ENCODE measurements around the gene NOTCH3.

The NOTCH3 gene

DNA sequence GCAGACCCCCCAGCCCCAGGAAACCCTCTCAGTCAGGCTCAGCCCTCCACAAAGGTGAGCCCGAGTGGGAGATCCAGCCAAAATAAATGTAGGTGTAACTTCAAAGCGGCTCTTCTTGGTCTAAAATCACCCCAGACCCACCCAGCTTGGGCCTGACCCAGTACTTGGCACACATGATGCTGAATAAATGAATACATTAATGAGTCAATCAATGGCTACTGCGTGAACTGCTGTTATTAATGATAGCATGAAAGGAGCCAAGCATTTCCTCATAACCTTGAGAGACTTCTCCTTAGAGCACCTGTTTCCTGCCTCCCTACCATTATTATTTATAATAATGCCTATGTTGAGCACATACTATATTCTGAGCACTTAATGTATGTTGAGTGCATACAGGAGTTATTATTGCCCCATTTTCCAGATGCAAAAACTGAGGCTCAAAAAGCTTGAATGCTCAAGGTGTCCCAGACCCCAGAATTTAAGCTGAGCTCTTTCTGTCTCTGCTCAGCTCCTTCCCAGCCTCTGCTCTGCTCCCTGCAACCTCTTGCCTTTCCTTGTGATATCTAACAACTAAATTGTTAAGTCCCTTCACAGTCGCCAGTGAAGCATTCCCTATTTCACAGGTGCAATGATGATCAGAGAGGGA is 4.3 kb downstream of the NOTCH3 start:
- Histone ChIP-seq H2AFZ (ENCODE audit: low read length) (no peak overlapping the region), H4K20me1 (ENCODE audit: insufficient read depth, low read length) (no peaks in the 10 kb centered on the region), H3K9me2 (ENCODE audit: low read depth, low read length) (no peaks in the 10 kb centered on the region), H3K4me2 (ENCODE audit: low read length) (no peak overlapping the region), H3K4me3 (ENCODE audit: low read depth, low read length, poor library complexity, severe bottlenecking) (no peak overlapping the region), H3K36me3 (ENCODE audit: insufficient read depth, low read length) (no peaks in the 10 kb centered on the region), H3K79me2 (ENCODE audit: insufficient read depth, low read length) (no peaks in the 10 kb centered on the region), H3K27ac (ENCODE audit: low read depth, low read length, poor library complexity, severe bottlenecking) (no peak overlapping the region), H3F3A (ENCODE audit: insufficient read depth, low read length) (no peaks in the 10 kb centered on the region), H3K27me3 (ENCODE audit: insufficient read depth, low read length) (no peaks in the 10 kb centered on the region), H3K4me1 (ENCODE audit: insufficient read depth, low read length, severe bottlenecking) (no peaks in the 10 kb centered on the region), H3K9me3 (ENCODE audit: low read length) (no peaks in the 10 kb centered on the region), H3K9ac (ENCODE audit: low read length) (no peak overlapping the region)
- TF ChIP-seq, protein P1, sequence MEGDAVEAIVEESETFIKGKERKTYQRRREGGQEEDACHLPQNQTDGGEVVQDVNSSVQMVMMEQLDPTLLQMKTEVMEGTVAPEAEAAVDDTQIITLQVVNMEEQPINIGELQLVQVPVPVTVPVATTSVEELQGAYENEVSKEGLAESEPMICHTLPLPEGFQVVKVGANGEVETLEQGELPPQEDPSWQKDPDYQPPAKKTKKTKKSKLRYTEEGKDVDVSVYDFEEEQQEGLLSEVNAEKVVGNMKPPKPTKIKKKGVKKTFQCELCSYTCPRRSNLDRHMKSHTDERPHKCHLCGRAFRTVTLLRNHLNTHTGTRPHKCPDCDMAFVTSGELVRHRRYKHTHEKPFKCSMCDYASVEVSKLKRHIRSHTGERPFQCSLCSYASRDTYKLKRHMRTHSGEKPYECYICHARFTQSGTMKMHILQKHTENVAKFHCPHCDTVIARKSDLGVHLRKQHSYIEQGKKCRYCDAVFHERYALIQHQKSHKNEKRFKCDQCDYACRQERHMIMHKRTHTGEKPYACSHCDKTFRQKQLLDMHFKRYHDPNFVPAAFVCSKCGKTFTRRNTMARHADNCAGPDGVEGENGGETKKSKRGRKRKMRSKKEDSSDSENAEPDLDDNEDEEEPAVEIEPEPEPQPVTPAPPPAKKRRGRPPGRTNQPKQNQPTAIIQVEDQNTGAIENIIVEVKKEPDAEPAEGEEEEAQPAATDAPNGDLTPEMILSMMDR (IDR thresholded peaks at IDR 0.05; ENCODE audit: low read length) = no peak
- no peak for TF ChIP-seq EZH2 (IDR thresholded peaks at IDR 0.05; ENCODE audit: borderline replicate concordance, low read length)

DNA sequence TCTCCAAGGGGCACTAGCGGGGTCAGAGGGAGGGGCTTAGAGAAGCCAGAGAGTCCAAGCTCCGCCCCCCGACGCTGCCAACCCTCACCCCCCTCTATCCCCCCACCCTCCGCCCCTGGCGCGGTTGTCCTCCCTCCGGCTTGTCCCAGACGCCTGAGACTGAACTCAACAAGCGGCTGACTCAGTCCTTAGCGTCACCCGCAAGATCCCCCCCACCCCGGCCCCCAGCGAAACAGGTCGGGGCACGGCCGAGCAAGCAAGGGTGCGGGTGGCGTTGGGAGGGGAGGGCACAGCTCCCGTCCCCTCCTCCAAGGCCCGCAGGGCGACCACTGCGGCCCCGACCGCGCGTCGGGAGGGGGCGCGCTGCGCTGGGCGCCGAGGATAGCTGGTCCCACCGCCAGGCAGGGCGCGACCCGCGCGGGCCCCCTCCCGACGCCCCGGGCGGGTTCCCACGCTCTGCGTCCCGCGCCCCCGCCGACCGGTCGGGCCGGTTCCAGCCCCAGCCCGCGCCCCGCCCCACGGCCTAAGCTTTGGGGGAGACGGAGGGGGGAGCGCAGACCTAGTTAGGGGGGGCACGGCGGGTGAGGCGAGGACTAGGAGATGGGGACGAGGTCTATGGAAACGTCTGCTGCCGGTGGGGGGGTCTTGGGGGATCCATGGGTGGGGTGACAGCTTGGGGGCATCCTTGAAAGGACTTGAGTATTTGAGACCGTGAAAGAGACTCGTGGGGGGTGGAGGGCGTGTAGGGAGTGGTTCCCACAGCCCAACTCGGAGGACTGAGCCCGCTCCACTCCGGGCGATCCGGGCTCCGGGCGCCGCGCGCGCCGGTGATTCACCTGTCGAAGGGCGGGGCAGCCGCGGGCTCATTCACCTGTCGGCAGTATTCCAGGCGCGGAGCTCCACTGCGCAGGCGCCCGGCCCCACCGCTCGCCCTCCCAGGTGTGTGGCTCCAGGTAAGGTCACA is 5.1 kb downstream of the NOTCH3 start:
- no peak for TF ChIP-seq EZH2 (IDR thresholded peaks at IDR 0.05; ENCODE audit: borderline replicate concordance, low read length)
- TF ChIP-seq, protein P1 (IDR thresholded peaks at IDR 0.05; ENCODE audit: low read length) = no peak
- H3K27me3 ChIP-seq (ENCODE audit: insufficient read depth, low read length) = no peaks in the 10 kb centered on the region
- H4K20me1 ChIP-seq (ENCODE audit: insufficient read depth, low read length) = no peaks in the 10 kb centered on the region
- no peak overlapping the region for H3K4me2 ChIP-seq (ENCODE audit: low read length)
- no peaks in the 10 kb centered on the region for H3K9me3 ChIP-seq (ENCODE audit: low read length)
- no peak overlapping the region for H3K4me3 ChIP-seq (ENCODE audit: low read depth, low read length, poor library complexity, severe bottlenecking)
- H3K79me2 ChIP-seq (ENCODE audit: insufficient read depth, low read length) = no peaks in the 10 kb centered on the region
- no peaks in the 10 kb centered on the region for H3K36me3 ChIP-seq (ENCODE audit: insufficient read depth, low read length)
- no peak overlapping the region for H3K27ac ChIP-seq (ENCODE audit: low read depth, low read length, poor library complexity, severe bottlenecking)
- no peaks in the 10 kb centered on the region for H3K4me1 ChIP-seq (ENCODE audit: insufficient read depth, low read length, severe bottlenecking)
- no peaks in the 10 kb centered on the region for H3F3A ChIP-seq (ENCODE audit: insufficient read depth, low read length)
- no peak overlapping the region for H3K9ac ChIP-seq (ENCODE audit: low read length)
- no peaks in the 10 kb centered on the region for H3K9me2 ChIP-seq (ENCODE audit: low read depth, low read length)
- H2AFZ ChIP-seq (ENCODE audit: low read length) = no peak overlapping the region

DNA sequence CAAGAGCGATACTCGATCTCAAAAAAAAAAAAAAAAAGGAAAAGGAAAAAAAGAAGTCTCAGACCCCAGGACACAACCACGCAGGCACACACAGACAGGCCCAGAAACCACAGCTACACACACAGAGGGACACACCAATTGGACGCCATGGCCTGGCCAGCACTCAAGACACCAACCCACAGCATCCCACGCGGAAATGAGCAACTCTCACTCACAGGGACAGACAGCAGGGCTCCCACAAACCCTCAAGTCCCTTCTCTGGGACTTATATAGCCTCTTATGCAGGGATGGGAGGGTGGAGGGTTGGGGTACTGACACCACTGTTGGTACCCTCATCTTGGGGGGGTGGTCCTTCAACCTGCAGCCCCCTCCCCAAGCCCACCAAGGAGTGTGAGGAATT is 5.9 kb downstream of the NOTCH3 start:
- no peaks in the 10 kb centered on the region for H3K9me3 ChIP-seq (ENCODE audit: low read length)
- no peak overlapping the region for H2AFZ ChIP-seq (ENCODE audit: low read length)
- no peak overlapping the region for H3K9ac ChIP-seq (ENCODE audit: low read length)
- H3K36me3 ChIP-seq (ENCODE audit: insufficient read depth, low read length) = no peaks in the 10 kb centered on the region
- no peaks in the 10 kb centered on the region for H3K27me3 ChIP-seq (ENCODE audit: insufficient read depth, low read length)
- H3K4me3 ChIP-seq (ENCODE audit: low read depth, low read length, poor library complexity, severe bottlenecking) = no peak overlapping the region
- H3F3A ChIP-seq (ENCODE audit: insufficient read depth, low read length) = no peaks in the 10 kb centered on the region
- no peak overlapping the region for H3K27ac ChIP-seq (ENCODE audit: low read depth, low read length, poor library complexity, severe bottlenecking)
- TF ChIP-seq EZH2 (IDR thresholded peaks at IDR 0.05; ENCODE audit: borderline replicate concordance, low read length) = no peak
- TF ChIP-seq, protein P1 (IDR thresholded peaks at IDR 0.05; ENCODE audit: low read length) = no peak
- H4K20me1 ChIP-seq (ENCODE audit: insufficient read depth, low read length) = no peaks in the 10 kb centered on the region
- no peaks in the 10 kb centered on the region for H3K4me1 ChIP-seq (ENCODE audit: insufficient read depth, low read length, severe bottlenecking)
- no peaks in the 10 kb centered on the region for H3K9me2 ChIP-seq (ENCODE audit: low read depth, low read length)
- H3K4me2 ChIP-seq (ENCODE audit: low read length) = no peak overlapping the region
- H3K79me2 ChIP-seq (ENCODE audit: insufficient read depth, low read length) = no peaks in the 10 kb centered on the region
